Hepatocyte (in vitro differentiated cells): Measurements from ENCODE around the gene PLVAP. TPM values are rescaled to one million over a fixed set of nuclear protein-coding genes. Genes with fewer than 3 reads are reported as not detected.

Experiments used
- DNase-seq: peaks from one replicate; pipeline ENCODE4 v3.0.0-alpha.2; 2016; ENCODE audit warnings: low spot score
- H2AFZ ChIP-seq: fragments of 200-600 bp; sonication (generic); 2 replicates; pipeline ENCODE4 v1.6.0; 2016; ENCODE audit warnings: antibody characterized with exemption, mild to moderate bottlenecking
- H3K27ac ChIP-seq: fragments of 200-600 bp; sonication (generic); 2 replicates; pipeline ENCODE4 v1.5.1; 2016; ENCODE audit warnings: mild to moderate bottlenecking
- H3K27me3 ChIP-seq: fragments of 200-600 bp; sonication (generic); 2 replicates; pipeline ENCODE4 v1.6.1; 2016
- H3K36me3 ChIP-seq: fragments of 200-600 bp; sonication (generic); replicated peaks from 2 replicates; pipeline ENCODE4 v1.5.1; 2016; ENCODE audit warnings: low read depth; ENCODE audit not compliant: insufficient read depth
- H3K4me1 ChIP-seq: fragments of 200-600 bp; sonication (generic); 2 replicates; pipeline ENCODE4 v1.5.1; 2016; ENCODE audit warnings: mild to moderate bottlenecking, moderate library complexity; ENCODE audit not compliant: insufficient read depth
- H3K4me2 ChIP-seq: fragments of 200-600 bp; sonication (generic); 2 replicates; pipeline ENCODE4 v1.6.0; 2016
- H3K4me3 ChIP-seq: fragments of 200-600 bp; sonication (generic); 2 replicates; pipeline ENCODE4 v1.5.1; 2016; ENCODE audit warnings: mild to moderate bottlenecking
- H3K79me2 ChIP-seq: fragments of 200-600 bp; sonication (generic); 2 replicates; pipeline ENCODE4 v1.6.0; 2017; ENCODE audit warnings: mild to moderate bottlenecking
- H3K9me2 ChIP-seq: fragments of 200-600 bp; sonication (generic); replicated peaks from 2 replicates; pipeline ENCODE4 v1.6.0; 2017; ENCODE audit warnings: mild to moderate bottlenecking; ENCODE audit not compliant: insufficient read depth
- H3K9me3 ChIP-seq: fragments of 200-600 bp; sonication (generic); 2 replicates; pipeline ENCODE4 v1.5.1; 2016; ENCODE audit warnings: low read depth, mild to moderate bottlenecking
- H4K20me1 ChIP-seq: fragments of 200-600 bp; sonication (generic); 2 replicates; pipeline ENCODE4 v1.6.0; 2016; ENCODE audit warnings: mild to moderate bottlenecking; ENCODE audit not compliant: insufficient read depth, poor library complexity, severe bottlenecking
- EZH2 ChIP-seq: fragments of 200-600 bp; sonication (generic); IDR thresholded peaks from 2 replicates; pipeline ENCODE4 v1.6.1; 2016; ENCODE audit warnings: antibody characterized with exemption, mild to moderate bottlenecking, borderline replicate concordance
- EZH2phosphoT487 ChIP-seq: fragments of 200-600 bp; sonication (generic); IDR thresholded peaks from one replicate; pipeline ENCODE4 v1.6.1; 2018; ENCODE audit warnings: antibody characterized with exemption, mild to moderate bottlenecking, low read depth, moderate library complexity; ENCODE audit not compliant: unreplicated experiment, severe bottlenecking
- WGBS: methylation state at CpG from one replicate; pipeline ENCODE4 v1.1.6; 2016; ENCODE audit warnings: low lambda C conversion rate; ENCODE audit errors: missing lambda C conversion rate; 5-methylcytosine and 5-hydroxymethylcytosine counted together
- polyA plus RNA-seq: library from polyadenylated mRNA; unstranded; fragments of >200 nt; fragmentation: Nextera tagmentation; extraction: Ambion mirVana; gene quantifications from 2 replicates; pipeline ENCODE4 v1.2.1, GENCODE V29; 2016
- total RNA-seq: library from RNA; depleted of rRNA; stranded (reverse); fragments of >200 nt; gene quantifications from 2 replicates; pipeline ENCODE4 v1.2.3, GENCODE V29; 2014
- TF ChIP-seq, protein P1 (sequence below): fragments of 200-600 bp; sonication (generic); IDR thresholded peaks from 2 replicates; pipeline ENCODE4 v1.5.1; 2016; ENCODE audit warnings: antibody characterized with exemption, mild to moderate bottlenecking; ENCODE audit not compliant: poor library complexity

The PLVAP gene
- total and polyA plus RNA-seq, 2 experiments from 2014 or later, result 1.4 to 5.3 TPM

DNA sequence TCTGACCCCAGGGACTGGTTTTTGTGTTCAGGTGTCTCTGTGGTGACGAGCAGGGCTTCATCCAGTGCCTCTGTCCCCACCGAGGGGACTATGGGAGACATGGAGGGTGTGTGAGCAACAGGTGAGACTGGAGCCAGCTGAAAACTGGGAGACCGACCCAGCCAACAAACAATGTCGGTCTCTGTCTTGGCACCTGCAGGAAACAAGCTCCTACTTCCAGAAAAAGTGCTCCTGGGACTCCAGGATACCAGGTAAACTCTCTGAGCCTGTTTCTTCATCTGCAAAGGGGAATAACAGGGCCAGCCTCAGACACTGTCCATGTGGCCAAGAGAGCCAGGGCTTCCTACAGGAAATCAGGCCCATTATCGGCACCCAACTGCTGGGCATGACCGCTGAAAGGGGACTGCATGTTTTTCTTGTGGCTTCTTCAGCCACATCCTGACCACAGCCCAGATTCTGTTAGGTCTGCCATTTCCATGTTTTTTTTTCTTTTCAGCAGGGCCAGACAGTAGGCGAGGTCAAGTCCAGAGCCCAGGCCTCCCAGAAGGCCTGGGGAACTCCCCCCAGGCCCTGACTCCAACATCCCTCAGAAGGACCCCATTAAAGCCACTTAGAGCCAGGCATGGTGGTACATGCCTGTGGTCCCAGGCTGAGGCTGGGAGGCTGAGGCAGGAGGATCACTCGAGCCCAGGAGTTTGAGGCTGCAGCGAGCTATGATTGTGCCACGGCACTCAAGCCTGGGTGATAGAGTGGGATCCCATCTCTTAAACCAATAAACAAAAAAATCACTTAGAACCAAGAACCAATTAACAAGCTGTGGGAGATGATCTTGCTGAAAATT is 29.1 kb upstream of the PLVAP start:
- peak overlapping the region; percentile 49 for H3K27ac ChIP-seq
- no peaks in the 10 kb centered on the region for H3K79me2 ChIP-seq
- 91% methylated on average over 10 of the region's 10 CpGs for WGBS
- H4K20me1 ChIP-seq, result no peaks in the 10 kb centered on the region
- no peaks in the 10 kb centered on the region for H3K36me3 ChIP-seq
- H3K4me2 ChIP-seq, result peak overlapping the region; percentile 24
- TF ChIP-seq EZH2phosphoT487 (no peak), EZH2 (no peak)
- TF ChIP-seq, protein P1, sequence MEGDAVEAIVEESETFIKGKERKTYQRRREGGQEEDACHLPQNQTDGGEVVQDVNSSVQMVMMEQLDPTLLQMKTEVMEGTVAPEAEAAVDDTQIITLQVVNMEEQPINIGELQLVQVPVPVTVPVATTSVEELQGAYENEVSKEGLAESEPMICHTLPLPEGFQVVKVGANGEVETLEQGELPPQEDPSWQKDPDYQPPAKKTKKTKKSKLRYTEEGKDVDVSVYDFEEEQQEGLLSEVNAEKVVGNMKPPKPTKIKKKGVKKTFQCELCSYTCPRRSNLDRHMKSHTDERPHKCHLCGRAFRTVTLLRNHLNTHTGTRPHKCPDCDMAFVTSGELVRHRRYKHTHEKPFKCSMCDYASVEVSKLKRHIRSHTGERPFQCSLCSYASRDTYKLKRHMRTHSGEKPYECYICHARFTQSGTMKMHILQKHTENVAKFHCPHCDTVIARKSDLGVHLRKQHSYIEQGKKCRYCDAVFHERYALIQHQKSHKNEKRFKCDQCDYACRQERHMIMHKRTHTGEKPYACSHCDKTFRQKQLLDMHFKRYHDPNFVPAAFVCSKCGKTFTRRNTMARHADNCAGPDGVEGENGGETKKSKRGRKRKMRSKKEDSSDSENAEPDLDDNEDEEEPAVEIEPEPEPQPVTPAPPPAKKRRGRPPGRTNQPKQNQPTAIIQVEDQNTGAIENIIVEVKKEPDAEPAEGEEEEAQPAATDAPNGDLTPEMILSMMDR, result no peak
- no peaks in the 10 kb centered on the region for H3K9me3 ChIP-seq
- H3K4me1 ChIP-seq, result no peaks in the 10 kb centered on the region
- no peak overlapping the region for H3K4me3 ChIP-seq
- H3K9me2 ChIP-seq, result no peaks in the 10 kb centered on the region
- no peaks in the 10 kb centered on the region for H3K27me3 ChIP-seq
- no peak for DNase-seq
- H2AFZ ChIP-seq, result no peak overlapping the region

DNA sequence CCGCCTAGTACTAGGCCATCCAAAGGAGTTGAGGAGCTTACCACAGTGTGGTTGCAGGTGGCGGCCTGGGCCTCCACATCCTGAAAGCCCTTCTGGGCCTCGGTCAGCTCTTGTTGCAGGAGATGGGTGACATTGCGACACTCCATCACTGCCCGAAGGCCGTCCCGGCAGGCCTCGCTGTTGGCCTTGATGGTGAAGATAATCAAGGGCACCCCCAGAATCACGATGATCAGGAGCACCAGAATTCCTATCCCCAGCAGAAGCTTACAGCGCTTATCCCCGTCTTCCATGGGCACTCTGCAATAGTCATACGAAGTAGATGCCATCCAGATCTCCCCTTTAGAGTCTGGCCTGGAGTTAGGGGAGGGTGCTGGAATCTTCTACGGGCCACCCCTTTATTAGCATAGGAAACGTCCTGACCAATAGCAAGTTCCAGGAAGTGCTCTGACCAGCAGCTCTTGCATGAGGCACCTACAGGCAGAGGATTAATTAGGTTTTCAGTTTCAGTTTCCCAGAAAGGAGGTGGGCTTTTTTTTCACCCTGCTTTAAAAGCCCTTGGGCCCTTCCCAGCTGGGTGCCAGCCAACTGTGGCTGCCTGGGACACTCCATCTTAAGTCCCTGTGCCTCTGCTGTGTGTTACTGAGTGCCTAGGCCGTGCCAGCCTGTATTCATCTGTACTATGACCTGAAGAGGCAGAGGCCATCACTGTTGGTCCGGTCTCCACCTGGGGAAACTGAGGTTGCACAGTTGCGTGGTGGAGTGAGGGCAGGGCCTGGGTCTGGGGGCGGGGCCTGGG is 28.3 kb upstream of the PLVAP start, which contains the start of gene BST2:
Gene BST2 (minus strand): TSS at position 381 of the 796 bp plus-strand sequence. CDS start 55 bp downstream, at position 326.
- H4K20me1 ChIP-seq, result no peaks in the 10 kb centered on the region
- peak within 1 kb of the TSS; percentile 49 for H3K27ac ChIP-seq
- H3K79me2 ChIP-seq, result no peaks in the 10 kb centered on the region
- no peaks in the 10 kb centered on the region for H3K9me2 ChIP-seq
- no peaks in the 10 kb centered on the region for H3K9me3 ChIP-seq
- H3K27me3 ChIP-seq, result no peaks in the 10 kb centered on the region
- peak; percentile 52 for DNase-seq
- no peak within 1 kb of the TSS for H3K4me3 ChIP-seq
- H3K4me2 ChIP-seq, result peak within 1 kb of the TSS; percentile 63
- H2AFZ ChIP-seq, result no peak within 1 kb of the TSS
- 78% methylated on average over 18 of the region's 18 CpGs for WGBS
- no peak for TF ChIP-seq EZH2phosphoT487
- no peaks in the 10 kb centered on the region for H3K36me3 ChIP-seq
- H3K4me1 ChIP-seq, result no peaks in the 10 kb centered on the region

DNA sequence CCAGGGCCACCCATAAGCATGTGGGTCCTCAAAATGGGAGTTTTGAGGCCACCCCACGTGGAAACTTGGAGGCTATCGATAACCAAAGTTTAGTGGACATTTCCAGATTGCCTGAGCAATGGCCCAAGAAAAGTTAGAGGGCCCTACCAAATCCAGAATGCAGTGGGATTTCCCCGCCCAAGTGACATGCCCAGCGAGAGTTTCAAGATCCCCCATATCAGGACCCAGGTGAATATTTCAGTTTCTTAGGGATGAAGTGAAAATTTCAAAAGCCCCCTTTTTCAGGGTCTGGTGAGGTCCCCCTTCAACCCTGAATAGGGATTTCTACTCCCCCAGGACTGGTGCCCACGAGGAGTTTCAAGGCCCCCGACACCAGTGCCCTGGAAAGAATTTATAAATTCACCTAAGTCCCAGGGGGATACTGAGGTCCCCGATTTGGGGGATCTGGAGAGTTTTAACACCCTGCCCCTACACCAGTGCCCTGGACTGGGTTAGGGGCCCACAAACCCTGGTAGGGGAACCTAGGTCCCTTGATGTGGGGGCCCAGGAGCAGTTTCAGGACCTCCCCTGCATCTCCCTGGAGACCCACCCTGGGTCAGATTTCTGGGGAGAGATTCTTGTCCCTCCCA is 27.6 kb upstream of the PLVAP start:
- no peaks in the 10 kb centered on the region for H3K9me3 ChIP-seq

More for the DNA sequence above, 27.6 kb upstream of the PLVAP start:
- Histone ChIP-seq H3K4me3 (no peak overlapping the region), H3K79me2 (no peaks in the 10 kb centered on the region), H3K9me2 (no peaks in the 10 kb centered on the region), H3K4me1 (no peaks in the 10 kb centered on the region), H3K4me2 (peak overlapping the region; percentile 63), H3K27me3 (no peaks in the 10 kb centered on the region), H3K27ac (no peak overlapping the region), H2AFZ (no peak overlapping the region), H4K20me1 (no peaks in the 10 kb centered on the region), H3K36me3 (no peaks in the 10 kb centered on the region)
- TF ChIP-seq EZH2, result no peak
- TF ChIP-seq EZH2phosphoT487, result no peak
- TF ChIP-seq, protein P1, result no peak
- DNase-seq, result no peak
- WGBS, result 92% methylated on average over 7 of the region's 7 CpGs
